ENCODE measurements around the gene NPRL2. TPM values are rescaled to one million over a fixed set of nuclear protein-coding genes. Genes with fewer than 3 reads are reported as not detected.

NPRL2 gene
- total and polyA plus RNA-seq, 9 of the 15 experiments (the other 6 are each of a cell fraction or from before 2014, with no cell fraction given), result 17.4 to 40.4 (median 24.4) TPM

DNA sequence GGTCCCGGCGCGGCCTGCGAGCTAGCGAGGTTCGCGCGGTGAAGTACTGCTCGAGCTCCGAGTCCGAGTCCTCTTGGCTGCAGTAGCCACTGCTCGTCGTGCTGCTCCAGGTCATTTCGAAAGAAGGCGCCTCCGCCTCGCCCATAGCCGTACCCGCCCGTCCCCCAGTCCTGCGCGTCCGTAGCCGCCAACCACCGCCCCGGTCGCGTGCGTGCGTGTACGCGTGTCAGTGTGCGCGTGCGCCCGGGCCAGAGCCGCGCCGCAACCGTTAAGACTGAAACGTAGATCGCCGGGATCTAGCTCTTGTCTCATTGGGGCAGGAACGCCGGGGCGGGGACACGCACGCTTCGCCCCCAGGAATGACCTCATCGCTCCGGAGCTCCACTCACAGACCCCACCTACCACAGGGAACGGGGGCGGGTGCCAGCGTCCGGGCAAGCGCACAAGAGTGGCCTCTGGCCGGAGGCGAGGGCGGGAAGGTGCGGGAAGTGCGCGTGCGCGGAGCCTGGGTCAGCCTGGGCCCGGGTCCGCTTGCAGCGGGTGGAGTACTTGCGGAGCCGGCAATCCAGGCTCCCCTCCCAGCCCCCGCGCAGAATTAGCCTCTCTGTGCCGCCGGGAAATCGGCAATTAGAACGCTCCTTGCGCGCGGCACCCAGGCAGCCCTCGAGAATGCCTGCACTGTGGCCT is 13.3 kb downstream of the NPRL2 start:
- Histone ChIP-seq H3K4me2 (ENCODE audit: insufficient read depth, low read length) (peak overlapping the region; percentile 95), H3K9me1 (ENCODE audit: control insufficient read depth, insufficient read depth, low read length) (peaks cover 4% of the 10 kb centered on the region), H4K20me1 (replicated peaks; ENCODE audit: control insufficient read depth, insufficient read depth, low read length) (peaks cover 14% of the 10 kb centered on the region), H3K4me1 (replicated peaks in 1 of 2; ENCODE audit: control insufficient read depth in 2 of 2, insufficient read depth in 2 of 2, low read length in 2 of 2) (peaks cover 27 to 47% of the 10 kb centered on the region in 2 experiments; a peak in 4 of 5 replicates), H3K79me2 (ENCODE audit: control insufficient read depth, insufficient read depth, low read length) (peaks cover 78% of the 10 kb centered on the region), H3K36me3 (ENCODE audit: control insufficient read depth, insufficient read depth, low read length) (peaks cover 39% of the 10 kb centered on the region; the same call in 2 of the 3 replicates), H3K27me3 (ENCODE audit: control insufficient read depth in 2 of 2, insufficient read depth in 2 of 2, low read length in 2 of 2) (no peaks in the 10 kb centered on the region), H2AFZ (ENCODE audit: low read depth, low read length) (peak overlapping the region; percentile 72), H3K27ac (ENCODE audit: extremely low read depth, low read depth, low read length) (peak overlapping the region; percentile 99), H3K4me3 (peak overlapping the region; percentile 96), H3K9ac (ENCODE audit: insufficient read depth in 1 of 2, low read depth in 2 of 2, low read length in 2 of 2) (peak overlapping the region; percentile 98 to 99), H3K9me3 (replicated peaks; ENCODE audit: control insufficient read depth, insufficient read depth, low read depth, low read length) (no peaks in the 10 kb centered on the region)
- peak; percentile 92 for FAIRE-seq
- in situ Hi-C loops (cut with MboI), result no loop called here
- BruUV-seq (replicated peaks), result no TSS peak
- ChIA-PET CTCF (ENCODE audit: low intra/inter-chr PET ratio) (no interaction called here), POLR2A (interaction anchor here (0.6 to 2.5 kb wide), 23 partner anchors 9 to 937 kb away, joined by 3 to 31 read pairs (median 3); partner anchors contain the start of genes CYB561D2, HYAL1, NPRL2 and TUSC2)
- intact Hi-C loops (cut with micrococcal nuclease), result no loop called here
- peak; percentile 86 for ATAC-seq
- DNase-seq (ENCODE audit: extremely low read depth in 1 of 4, low spot score in 3 of 4), result peak; percentile 92 to 98 (median 95)
- 1% methylated on average over 29 of the region's 79 CpGs for WGBS (ENCODE audit: insufficient coverage, low coverage, missing lambda C conversion rate)
- no peak for TF ChIP-seq ZNF76 (CRISPR knock-in tag; IDR thresholded peaks at IDR 0.05; ENCODE audit: borderline replicate concordance)
- TF ChIP-seq, protein P1, sequence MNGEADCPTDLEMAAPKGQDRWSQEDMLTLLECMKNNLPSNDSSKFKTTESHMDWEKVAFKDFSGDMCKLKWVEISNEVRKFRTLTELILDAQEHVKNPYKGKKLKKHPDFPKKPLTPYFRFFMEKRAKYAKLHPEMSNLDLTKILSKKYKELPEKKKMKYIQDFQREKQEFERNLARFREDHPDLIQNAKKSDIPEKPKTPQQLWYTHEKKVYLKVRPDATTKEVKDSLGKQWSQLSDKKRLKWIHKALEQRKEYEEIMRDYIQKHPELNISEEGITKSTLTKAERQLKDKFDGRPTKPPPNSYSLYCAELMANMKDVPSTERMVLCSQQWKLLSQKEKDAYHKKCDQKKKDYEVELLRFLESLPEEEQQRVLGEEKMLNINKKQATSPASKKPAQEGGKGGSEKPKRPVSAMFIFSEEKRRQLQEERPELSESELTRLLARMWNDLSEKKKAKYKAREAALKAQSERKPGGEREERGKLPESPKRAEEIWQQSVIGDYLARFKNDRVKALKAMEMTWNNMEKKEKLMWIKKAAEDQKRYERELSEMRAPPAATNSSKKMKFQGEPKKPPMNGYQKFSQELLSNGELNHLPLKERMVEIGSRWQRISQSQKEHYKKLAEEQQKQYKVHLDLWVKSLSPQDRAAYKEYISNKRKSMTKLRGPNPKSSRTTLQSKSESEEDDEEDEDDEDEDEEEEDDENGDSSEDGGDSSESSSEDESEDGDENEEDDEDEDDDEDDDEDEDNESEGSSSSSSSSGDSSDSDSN (IDR thresholded peaks at IDR 0.05; ENCODE audit: borderline replicate concordance in 1 of 2, low read depth in 2 of 2, low read length in 2 of 2), result no peak; a peak in 1 of 4 replicates
- no peak for TF ChIP-seq TGIF2 (CRISPR knock-in tag; IDR thresholded peaks at IDR 0.05)
- TF ChIP-seq, protein P2, sequence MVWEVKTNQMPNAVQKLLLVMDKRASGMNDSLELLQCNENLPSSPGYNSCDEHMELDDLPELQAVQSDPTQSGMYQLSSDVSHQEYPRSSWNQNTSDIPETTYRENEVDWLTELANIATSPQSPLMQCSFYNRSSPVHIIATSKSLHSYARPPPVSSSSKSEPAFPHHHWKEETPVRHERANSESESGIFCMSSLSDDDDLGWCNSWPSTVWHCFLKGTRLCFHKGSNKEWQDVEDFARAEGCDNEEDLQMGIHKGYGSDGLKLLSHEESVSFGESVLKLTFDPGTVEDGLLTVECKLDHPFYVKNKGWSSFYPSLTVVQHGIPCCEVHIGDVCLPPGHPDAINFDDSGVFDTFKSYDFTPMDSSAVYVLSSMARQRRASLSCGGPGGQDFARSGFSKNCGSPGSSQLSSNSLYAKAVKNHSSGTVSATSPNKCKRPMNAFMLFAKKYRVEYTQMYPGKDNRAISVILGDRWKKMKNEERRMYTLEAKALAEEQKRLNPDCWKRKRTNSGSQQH (CRISPR knock-in tag; IDR thresholded peaks at IDR 0.05), result 0 out of 2 replicates have a peak, but pooled peaks have one; percentile 18
- TF ChIP-seq FOSL1 (tag; conservative IDR thresholded peaks at IDR 0.05), result no peak
- TF ChIP-seq, protein P3, sequence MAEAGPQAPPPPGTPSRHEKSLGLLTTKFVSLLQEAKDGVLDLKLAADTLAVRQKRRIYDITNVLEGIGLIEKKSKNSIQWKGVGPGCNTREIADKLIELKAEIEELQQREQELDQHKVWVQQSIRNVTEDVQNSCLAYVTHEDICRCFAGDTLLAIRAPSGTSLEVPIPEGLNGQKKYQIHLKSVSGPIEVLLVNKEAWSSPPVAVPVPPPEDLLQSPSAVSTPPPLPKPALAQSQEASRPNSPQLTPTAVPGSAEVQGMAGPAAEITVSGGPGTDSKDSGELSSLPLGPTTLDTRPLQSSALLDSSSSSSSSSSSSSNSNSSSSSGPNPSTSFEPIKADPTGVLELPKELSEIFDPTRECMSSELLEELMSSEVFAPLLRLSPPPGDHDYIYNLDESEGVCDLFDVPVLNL (CRISPR knock-in tag; IDR thresholded peaks at IDR 0.05; ENCODE audit: low read depth), result peak; percentile 80; the same call in 1 of the 2 replicates
- no peak for TF ChIP-seq ZNF324 (CRISPR knock-in tag; IDR thresholded peaks at IDR 0.05)
- no peak for TF ChIP-seq NFE2L1 (tag; IDR thresholded peaks at IDR 0.05; ENCODE audit: borderline replicate concordance, low read depth)
- peak; percentile 53; the same call in 1 of the 2 replicates for TF ChIP-seq POLR2AphosphoS5 (IDR thresholded peaks at IDR 0.05; ENCODE audit: control insufficient read depth, insufficient read depth, low read depth, low read length)
- no peak for TF ChIP-seq MAFF (IDR thresholded peaks at IDR 0.05; ENCODE audit: low read length)
- no peak for TF ChIP-seq RBM22 (IDR thresholded peaks at IDR 0.05; ENCODE audit: low read depth, low read length, poor library complexity, severe bottlenecking)
- TF ChIP-seq TAL1 (IDR thresholded peaks at IDR 0.05), result no peak
- no peak for TF ChIP-seq NFE2 (IDR thresholded peaks at IDR 0.05; ENCODE audit: low read depth)
- TF ChIP-seq ZNF778 (CRISPR knock-in tag; IDR thresholded peaks at IDR 0.05), result no peak
- peak; percentile 71; the same call in 1 of the 2 replicates for TF ChIP-seq MTA3 (IDR thresholded peaks at IDR 0.05; ENCODE audit: borderline replicate concordance)
- no peak for TF ChIP-seq POLR3A (IDR thresholded peaks at IDR 0.05; ENCODE audit: borderline replicate concordance, extremely low read depth, insufficient read depth, insufficient read length)
- no peak for TF ChIP-seq ZBED1 (IDR thresholded peaks at IDR 0.05)
- TF ChIP-seq BDP1 (IDR thresholded peaks at IDR 0.05; ENCODE audit: insufficient read depth, insufficient read length), result no peak

Data from K562 (cell line).